HG03103 (cell line): ENCODE data around the gene NTHL1.
A peak's percentile ranks its signal among the peaks of the same experiment; 100 is the strongest.
"Not testable (repeated sequence)": the region's sequence is repeated elsewhere in the genome, so short reads cannot be mapped to it uniquely, and the experiment has no call there.

Experiments used
- ATAC-seq: cut with Tn5 transposase; IDR thresholded peaks from one replicate; pipeline ENCODE4 v1.9.1; 2021; ENCODE audit warnings: low read depth; ENCODE audit not compliant: unreplicated experiment

The NTHL1 gene

GRCh38 chr16:2015117-2015946, 32.3 kb downstream of the NTHL1 start:
- ATAC-seq = no peak

DNA sequence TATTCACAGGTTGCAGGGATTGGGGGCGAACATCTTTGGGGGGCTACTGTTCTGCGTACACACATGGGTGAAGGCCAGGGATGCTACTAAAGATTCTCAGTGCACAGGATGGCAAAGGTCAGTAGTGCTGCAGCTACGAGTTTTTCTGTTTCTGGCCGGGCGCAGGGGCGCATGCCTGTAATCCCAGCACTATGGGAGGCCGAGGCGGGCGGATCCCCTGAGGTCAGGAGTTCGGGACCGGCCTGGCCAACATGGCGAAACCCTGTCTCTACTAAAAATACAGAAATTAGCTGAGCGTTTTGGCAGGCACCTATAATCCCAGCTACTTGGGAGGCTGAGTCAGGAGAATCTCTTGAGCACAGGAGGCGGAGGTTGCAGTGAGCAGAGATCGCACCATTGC, 34.1 kb downstream of the NTHL1 start:
- no peak for ATAC-seq

DNA sequence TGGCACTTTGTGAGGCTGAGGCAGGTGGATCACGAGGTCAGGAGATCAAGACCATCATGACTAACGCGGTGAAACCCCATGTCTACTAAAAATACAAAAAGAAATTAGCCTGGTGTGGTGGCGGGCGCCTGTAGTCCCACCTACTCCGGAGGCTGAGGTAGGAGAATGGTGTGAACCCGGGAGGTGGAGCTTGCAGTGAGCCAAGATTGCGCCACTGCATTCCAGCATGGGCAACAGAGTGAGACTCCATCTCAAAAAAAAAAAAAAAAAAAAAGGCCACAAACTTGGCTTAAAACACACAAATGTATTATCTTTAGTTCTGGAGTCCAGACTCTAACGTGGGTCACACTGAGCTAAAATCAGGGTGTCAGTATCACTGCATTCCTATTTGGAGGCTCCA, 35.9 kb downstream of the NTHL1 start:
- not testable (repeated sequence) for ATAC-seq

- peak; percentile 82 for ATAC-seq
Observed at GRCh38 chr16:2009791-2010510, 37.7 kb downstream of the NTHL1 start, which contains the start of gene ZNF598. ZNF598 (minus strand) TSS chr16:2009821.

DNA sequence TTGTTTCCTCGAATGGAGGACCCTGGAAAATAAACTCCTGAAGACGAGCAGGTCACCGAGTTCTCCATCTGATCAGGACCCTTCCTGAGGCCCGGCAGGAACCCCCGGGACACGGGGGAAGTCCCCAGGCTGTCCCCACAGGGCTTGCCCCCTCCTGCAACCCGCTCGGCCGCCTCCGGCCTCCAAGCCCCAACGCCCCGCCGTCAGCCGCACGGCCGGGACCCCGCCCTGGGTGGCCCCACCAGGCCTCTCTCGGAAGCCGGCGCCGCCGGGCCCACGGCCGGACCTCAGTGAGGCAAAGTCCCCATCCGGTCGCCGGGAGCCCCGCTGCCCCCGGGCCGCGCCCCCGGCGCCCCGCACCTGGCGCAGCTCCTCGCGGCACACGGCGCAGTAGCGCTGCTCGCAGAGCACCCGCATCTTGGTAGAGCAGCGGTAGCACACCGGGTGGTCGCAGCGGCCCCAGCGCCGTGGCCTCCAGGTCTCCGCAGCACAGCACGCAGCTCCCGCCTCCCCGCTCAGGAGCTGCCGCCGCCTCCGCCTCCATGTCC, 38.4 kb downstream of the NTHL1 start:
- peak; percentile 22 for ATAC-seq

GRCh38 chr16:2008631-2009163, 38.9 kb downstream of the NTHL1 start:
- ATAC-seq = no peak

DNA sequence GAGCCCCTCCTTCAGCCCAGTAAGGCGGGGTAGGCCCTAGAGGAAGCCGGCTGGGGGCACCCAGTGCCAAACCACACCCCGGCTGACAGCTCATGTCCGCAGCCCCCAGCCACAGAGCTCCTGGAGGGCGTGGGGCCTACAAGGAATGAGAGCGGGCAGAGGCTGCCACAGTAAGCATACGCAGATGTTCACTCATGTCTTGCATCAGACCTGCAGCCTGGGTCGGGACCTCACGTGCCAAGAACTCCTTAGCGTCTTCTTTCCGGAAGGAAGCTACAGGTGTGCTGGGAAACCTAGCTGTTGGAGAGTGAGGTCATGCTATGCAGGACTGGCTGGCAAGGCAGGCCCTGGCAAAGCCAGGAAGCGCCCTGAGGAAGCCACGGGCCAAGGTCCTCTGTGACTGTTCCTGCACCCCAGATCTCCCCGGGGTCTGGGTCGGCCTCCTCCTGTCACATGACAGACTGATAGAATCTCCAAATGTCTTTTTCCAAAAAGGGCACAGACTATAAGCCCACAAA, 39.6 kb downstream of the NTHL1 start:
- ATAC-seq = no peak

GRCh38 chr16:2007081-2007836, 40.4 kb downstream of the NTHL1 start:
- no peak for ATAC-seq

GRCh38 chr16:2006317-2006716, 41.3 kb downstream of the NTHL1 start:
- no peak for ATAC-seq

- no peak for ATAC-seq
Observed at GRCh38 chr16:2005646-2006045, 42.0 kb downstream of the NTHL1 start.

GRCh38 chr16:2004795-2005517, 42.7 kb downstream of the NTHL1 start:
- ATAC-seq = no peak

GRCh38 chr16:2003827-2004641, 43.6 kb downstream of the NTHL1 start:
- peak; percentile 56 for ATAC-seq

DNA sequence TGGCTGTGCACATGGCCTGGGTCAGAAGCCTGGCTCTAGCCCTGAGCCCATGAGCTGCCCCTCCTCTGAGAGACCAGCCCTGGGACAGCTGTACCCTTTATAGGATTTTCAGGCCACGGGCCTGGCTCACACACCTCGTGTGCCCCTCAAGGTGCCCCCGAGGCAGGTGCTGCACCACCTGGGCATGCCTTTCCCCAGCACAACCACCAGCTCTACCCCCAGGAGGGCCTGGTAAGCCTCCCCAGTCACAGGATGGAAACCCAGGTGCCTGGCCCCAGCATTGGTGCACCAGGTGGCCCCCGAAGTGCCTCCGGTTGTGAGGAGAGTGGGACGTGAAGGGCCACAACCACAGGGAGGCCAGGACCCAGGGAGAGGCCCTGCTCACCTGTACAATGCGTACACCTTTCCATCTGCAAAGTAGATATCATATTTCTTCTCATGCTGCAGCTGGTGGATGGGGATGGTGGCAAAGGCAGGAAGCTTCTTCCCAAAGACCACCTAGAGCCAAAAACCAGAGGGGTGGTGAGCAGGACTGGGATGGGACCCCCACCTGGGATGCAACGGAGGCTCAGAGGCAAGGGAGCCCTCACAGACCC, 44.3 kb downstream of the NTHL1 start:
- ATAC-seq = no peak

DNA sequence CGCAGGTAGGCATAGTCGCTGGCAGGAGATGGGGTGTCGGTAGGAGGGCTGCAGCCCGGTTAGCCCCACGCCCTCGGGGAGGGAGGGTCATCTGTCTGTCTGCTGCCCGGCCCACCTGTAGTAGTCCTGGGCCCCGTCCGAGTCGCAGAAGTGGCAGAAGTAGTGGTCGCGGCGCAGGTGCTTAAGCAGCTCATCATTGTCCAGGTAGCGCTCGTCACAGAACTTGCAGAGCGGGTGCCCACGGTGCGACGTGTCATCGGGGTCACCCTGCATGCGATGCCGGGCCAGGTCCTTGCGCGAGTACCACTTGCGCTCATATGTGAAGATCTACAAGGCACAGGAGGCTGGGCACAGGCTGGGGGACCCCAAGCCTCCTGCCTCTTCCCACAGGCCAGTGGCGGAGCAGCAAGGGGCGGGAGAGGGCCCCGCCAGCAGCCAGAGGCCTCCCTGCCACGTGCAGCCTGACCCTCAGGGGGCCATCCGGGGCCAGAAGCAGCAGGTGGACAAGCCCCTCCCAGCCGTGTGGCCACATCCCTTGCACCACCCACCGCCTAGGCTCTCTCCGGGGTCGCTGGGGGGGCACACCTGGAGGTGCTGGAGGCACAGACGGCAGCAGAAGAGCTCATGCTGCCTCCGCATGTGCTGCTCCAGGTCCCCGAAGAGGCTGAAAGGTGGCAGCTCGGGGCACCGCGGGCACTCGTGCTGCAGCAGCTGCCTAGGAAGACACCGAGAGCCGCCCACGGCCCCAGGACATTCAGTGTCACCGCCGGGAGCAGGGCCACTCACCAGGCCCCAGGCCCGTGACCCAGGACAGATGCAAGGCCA, 45.0 kb downstream of the NTHL1 start:
- no peak for ATAC-seq

DNA sequence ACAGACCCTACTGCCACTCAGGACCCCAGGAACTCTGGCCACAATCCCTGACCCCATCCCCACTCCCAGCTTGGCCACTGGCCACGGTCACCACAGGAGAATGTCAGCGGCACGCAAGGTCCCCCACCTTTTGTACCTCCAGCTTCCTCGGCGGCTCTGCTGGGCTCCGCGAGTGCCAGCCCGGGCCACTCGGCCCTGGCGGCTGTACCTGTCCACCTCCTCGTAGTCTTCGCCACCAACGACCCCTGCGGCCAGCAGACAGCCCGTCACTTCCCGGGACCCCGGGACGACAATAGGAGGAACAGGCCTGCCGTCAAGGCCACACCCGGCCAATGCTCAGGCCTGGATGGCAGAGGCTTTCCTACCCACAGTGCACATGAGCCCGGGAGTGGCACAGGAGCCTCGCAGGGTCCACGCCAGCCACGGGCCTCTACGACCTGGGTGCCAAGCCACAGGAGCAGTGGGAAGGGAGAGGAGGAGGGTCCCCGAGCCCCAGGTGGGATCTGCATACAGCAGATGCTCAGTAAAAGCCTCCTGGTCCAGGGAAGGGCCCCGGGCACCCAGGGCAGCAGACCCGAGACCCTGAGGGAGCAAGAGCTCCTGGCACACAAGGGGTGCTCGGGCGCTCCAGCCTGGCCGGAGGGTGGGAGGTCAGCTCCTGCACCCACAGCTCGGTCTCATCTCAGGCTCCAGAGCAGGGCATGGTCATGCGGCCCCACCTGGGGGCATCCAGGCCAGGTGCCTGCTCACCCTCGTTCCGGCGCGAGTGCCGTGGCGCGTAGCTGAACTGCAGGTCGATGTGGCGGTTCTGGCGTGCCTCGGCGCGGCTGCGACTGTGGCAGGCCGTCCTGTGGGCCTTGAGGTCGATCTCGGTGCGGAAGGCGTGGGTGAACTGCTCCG, 45.9 kb downstream of the NTHL1 start:
- ATAC-seq = no peak

- no peak for ATAC-seq
Observed at GRCh38 chr16:2001035-2001434, 46.6 kb downstream of the NTHL1 start.
